Astrocyte (in vitro differentiated cells and primary cell): Measurements from ENCODE around the gene CAPN5. TPM values are rescaled to one million over a fixed set of nuclear protein-coding genes. Genes with fewer than 3 reads are reported as not detected.

Source experiments
- DNase-seq: peaks from one replicate; pipeline ENCODE4 v3.0.0-alpha.2; 2010; ENCODE audit warnings: low read depth
- FAIRE-seq: peaks from 2 replicates; lab custom pipeline; 2011; peaks lifted over from hg19 to GRCh38; lab: Jason Lieb, UNC
- H2AFZ ChIP-seq: 2 replicates; pipeline ENCODE4 v1.6.0; 2012; ENCODE audit warnings: low read depth, low read length, inconsistent platforms
- H3K27ac ChIP-seq: 2 replicates; pipeline ENCODE4 v1.5.1; 2011; ENCODE audit warnings: low read depth, low read length, inconsistent platforms
- H3K27me3 ChIP-seq: 2 replicates; pipeline ENCODE4 v1.6.0; 2011; ENCODE audit warnings: low read length, inconsistent platforms; ENCODE audit not compliant: insufficient read depth
- H3K36me3 ChIP-seq: 2 replicates; pipeline ENCODE4 v1.5.1; 2011; ENCODE audit warnings: low read length, inconsistent platforms; ENCODE audit not compliant: insufficient read depth
- H3K4me1 ChIP-seq: 2 replicates; pipeline ENCODE4 v1.5.1; 2011; ENCODE audit warnings: low read length, inconsistent platforms; ENCODE audit not compliant: insufficient read depth
- H3K4me2 ChIP-seq: 2 replicates; pipeline ENCODE4 v1.6.0; 2012; ENCODE audit warnings: low read length, inconsistent platforms
- H3K4me3 ChIP-seq: 2 replicates; pipeline ENCODE4 v1.5.1; 2011; ENCODE audit warnings: low read depth, mild to moderate bottlenecking, low read length, inconsistent platforms; ENCODE audit not compliant: insufficient read depth
- H3K79me2 ChIP-seq: 2 replicates; pipeline ENCODE4 v1.6.0; 2012; ENCODE audit warnings: mild to moderate bottlenecking, low read length, inconsistent platforms; ENCODE audit not compliant: insufficient read depth
- H3K9ac ChIP-seq: 2 replicates; pipeline ENCODE4 v1.6.0; 2012; ENCODE audit warnings: mild to moderate bottlenecking, low read length, inconsistent platforms
- H3K9me3 ChIP-seq: 2 replicates; pipeline ENCODE4 v1.5.1; 2012; ENCODE audit warnings: low read depth, mild to moderate bottlenecking, low read length, inconsistent platforms; ENCODE audit not compliant: insufficient read depth
- H4K20me1 ChIP-seq: 2 replicates; pipeline ENCODE4 v1.6.0; 2012; ENCODE audit warnings: low read length, inconsistent platforms; ENCODE audit not compliant: insufficient read depth
- H3K27ac Mint-ChIP-seq: one replicate; pipeline ENCODE4 v1.8.0; 2021; ENCODE audit warnings: mild to moderate bottlenecking, mixed read lengths; ENCODE audit not compliant: unreplicated experiment
- H3K27me3 Mint-ChIP-seq: one replicate; pipeline ENCODE4 v1.8.0; 2021; ENCODE audit warnings: low read depth, mixed read lengths; ENCODE audit not compliant: unreplicated experiment
- H3K36me3 Mint-ChIP-seq: one replicate; pipeline ENCODE4 v1.8.0; 2021; ENCODE audit warnings: low read depth, mixed read lengths; ENCODE audit not compliant: unreplicated experiment
- H3K4me1 Mint-ChIP-seq: one replicate; pipeline ENCODE4 v1.8.0; 2021; ENCODE audit warnings: low read depth, mixed read lengths; ENCODE audit not compliant: unreplicated experiment
- H3K4me3 Mint-ChIP-seq: one replicate; pipeline ENCODE4 v1.8.0; 2021; ENCODE audit warnings: mild to moderate bottlenecking, moderate library complexity, mixed read lengths; ENCODE audit not compliant: unreplicated experiment
- H3K9me3 Mint-ChIP-seq: one replicate; pipeline ENCODE4 v1.8.0; 2021; ENCODE audit warnings: mild to moderate bottlenecking, mixed read lengths; ENCODE audit not compliant: unreplicated experiment
- CTCF ChIP-seq: IDR thresholded peaks from 2 replicates; pipeline ENCODE4 v1.5.1; 2011; ENCODE audit warnings: low read depth, mild to moderate bottlenecking, inconsistent platforms, low read length, moderate library complexity; ENCODE audit not compliant: insufficient read depth
- EZH2 ChIP-seq: IDR thresholded peaks from 2 replicates; pipeline ENCODE4 v1.6.1; 2012; ENCODE audit warnings: mild to moderate bottlenecking, low read length, inconsistent platforms; ENCODE audit not compliant: insufficient read depth
- total RNA-seq: library from RNA; stranded (reverse); gene quantifications from 2 replicates; pipeline ENCODE4 v1.2.1, GENCODE V29; 2021

Gene CAPN5
- total RNA-seq, 1 donor from 2014 or later, result 17.4 TPM

- no peaks in the 10 kb centered on the region for H3K9me3 Mint-ChIP-seq
- no peak for DNase-seq
- H3K9ac ChIP-seq, result no peak overlapping the region
- no peaks in the 10 kb centered on the region for H3K4me1 ChIP-seq
- H3K27me3 ChIP-seq, result peaks cover 6% of the 10 kb centered on the region
- TF ChIP-seq CTCF, result no peak
- no peaks in the 10 kb centered on the region for H3K36me3 ChIP-seq
- no peaks in the 10 kb centered on the region for H3K4me1 Mint-ChIP-seq
- H3K4me3 ChIP-seq, result no peak overlapping the region
- H3K9me3 ChIP-seq, result peaks cover 4% of the 10 kb centered on the region
- peaks cover 4% of the 10 kb centered on the region for H3K27me3 Mint-ChIP-seq
- H3K27ac Mint-ChIP-seq, result no peak overlapping the region
- H4K20me1 ChIP-seq, result no peaks in the 10 kb centered on the region
- no peaks in the 10 kb centered on the region for H3K79me2 ChIP-seq
- no peak overlapping the region for H3K27ac ChIP-seq
- FAIRE-seq, result no peak
- H3K4me2 ChIP-seq, result no peak overlapping the region
- no peaks in the 10 kb centered on the region for H3K36me3 Mint-ChIP-seq
- no peak overlapping the region for H2AFZ ChIP-seq
- H3K4me3 Mint-ChIP-seq, result no peak overlapping the region
Measured at GRCh38 chr11:77055913-77056312, 10.9 kb upstream of the CAPN5 start.

DNA sequence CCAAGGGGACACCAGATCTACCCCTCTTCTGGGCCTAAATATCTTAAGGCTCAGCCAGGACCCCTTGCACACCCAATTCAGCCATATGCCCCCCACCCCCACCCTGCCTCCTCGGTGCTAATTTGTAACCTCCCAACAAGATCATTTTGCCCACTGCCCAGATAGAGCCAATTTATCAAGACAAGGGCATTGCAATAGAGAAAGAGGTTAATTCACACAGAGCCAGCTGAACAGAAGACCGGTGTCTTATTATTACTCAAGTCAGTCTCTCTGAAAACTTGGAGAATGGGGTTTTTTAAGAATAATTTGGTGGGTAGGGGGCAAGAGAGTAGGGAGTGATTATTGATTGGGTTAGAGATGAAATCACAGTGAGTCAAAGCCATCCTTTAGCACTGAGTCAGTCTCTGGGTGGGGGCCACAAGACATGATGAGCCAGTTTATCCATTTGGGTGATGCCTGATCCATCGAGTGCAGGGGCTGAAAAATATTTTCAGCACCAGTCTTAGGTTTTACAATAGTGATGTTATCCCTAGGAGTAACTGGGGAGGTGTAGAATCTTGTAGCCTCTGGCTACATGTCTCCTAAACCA lies 9.9 kb upstream of the CAPN5 start:
- Histone ChIP-seq H4K20me1 (no peaks in the 10 kb centered on the region), H3K27ac (no peak overlapping the region), H3K4me2 (no peak overlapping the region), H3K9ac (no peak overlapping the region), H3K79me2 (no peaks in the 10 kb centered on the region), H3K36me3 (no peaks in the 10 kb centered on the region), H3K4me1 (no peaks in the 10 kb centered on the region), H2AFZ (no peak overlapping the region), H3K9me3 (peaks cover 4% of the 10 kb centered on the region), H3K4me3 (no peak overlapping the region), H3K27me3 (peaks cover 6% of the 10 kb centered on the region)
- no peak for DNase-seq
- H3K4me3 Mint-ChIP-seq, result no peak overlapping the region
- peaks cover 4% of the 10 kb centered on the region for H3K27me3 Mint-ChIP-seq
- no peaks in the 10 kb centered on the region for H3K4me1 Mint-ChIP-seq
- TF ChIP-seq CTCF (no peak), EZH2 (no peak)
- no peaks in the 10 kb centered on the region for H3K9me3 Mint-ChIP-seq
- no peak overlapping the region for H3K27ac Mint-ChIP-seq
- FAIRE-seq, result no peak
- H3K36me3 Mint-ChIP-seq, result no peaks in the 10 kb centered on the region

DNA sequence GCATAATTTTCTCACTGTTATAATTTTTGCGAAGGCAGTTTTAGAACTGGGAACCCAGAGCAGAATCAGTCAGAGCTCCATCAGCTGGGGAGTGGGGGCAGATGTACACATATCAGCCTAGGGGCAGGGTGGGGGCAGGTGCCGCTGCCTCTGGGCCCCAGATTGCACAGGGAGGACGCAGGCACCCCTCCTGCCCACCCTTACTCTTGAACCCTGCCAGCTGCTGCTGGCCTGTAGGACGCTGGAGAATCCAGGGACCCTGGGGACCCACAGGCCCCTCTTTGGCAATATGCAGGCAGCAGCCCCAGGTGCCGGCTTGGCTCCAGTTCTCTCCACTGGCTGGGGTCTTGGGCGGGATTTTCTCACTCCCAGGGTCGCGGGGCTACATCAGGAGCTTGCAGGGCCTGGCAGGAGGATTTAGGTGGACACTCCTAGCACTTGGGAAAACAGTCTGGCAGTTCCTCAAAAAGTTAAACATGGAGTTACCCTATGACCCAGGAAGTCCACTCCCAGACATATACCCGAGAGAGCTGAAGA lies 8.8 kb upstream of the CAPN5 start:
- no peak overlapping the region for H3K27ac Mint-ChIP-seq
- FAIRE-seq (no peak), DNase-seq (no peak)
- peaks cover 7% of the 10 kb centered on the region for H3K27me3 Mint-ChIP-seq
- Histone ChIP-seq H3K9me3 (peaks cover 4% of the 10 kb centered on the region), H3K79me2 (no peaks in the 10 kb centered on the region), H3K9ac (no peak overlapping the region), H2AFZ (no peak overlapping the region), H3K27ac (no peak overlapping the region), H3K4me3 (no peak overlapping the region), H3K4me2 (no peak overlapping the region), H4K20me1 (no peaks in the 10 kb centered on the region), H3K36me3 (no peaks in the 10 kb centered on the region), H3K27me3 (peaks cover 6% of the 10 kb centered on the region), H3K4me1 (no peaks in the 10 kb centered on the region)
- H3K4me1 Mint-ChIP-seq, result no peaks in the 10 kb centered on the region
- no peaks in the 10 kb centered on the region for H3K36me3 Mint-ChIP-seq
- no peak for TF ChIP-seq EZH2
- TF ChIP-seq CTCF, result no peak
- H3K4me3 Mint-ChIP-seq, result no peak overlapping the region
- no peaks in the 10 kb centered on the region for H3K9me3 Mint-ChIP-seq
